ENCODE data around the gene DNAH17. TPM values are rescaled to one million over a fixed set of nuclear protein-coding genes. Genes with fewer than 3 reads are reported as not detected.

DNAH17 gene
- total RNA-seq, 1 donor from 2014 or later, result under 0.01 TPM

DNA sequence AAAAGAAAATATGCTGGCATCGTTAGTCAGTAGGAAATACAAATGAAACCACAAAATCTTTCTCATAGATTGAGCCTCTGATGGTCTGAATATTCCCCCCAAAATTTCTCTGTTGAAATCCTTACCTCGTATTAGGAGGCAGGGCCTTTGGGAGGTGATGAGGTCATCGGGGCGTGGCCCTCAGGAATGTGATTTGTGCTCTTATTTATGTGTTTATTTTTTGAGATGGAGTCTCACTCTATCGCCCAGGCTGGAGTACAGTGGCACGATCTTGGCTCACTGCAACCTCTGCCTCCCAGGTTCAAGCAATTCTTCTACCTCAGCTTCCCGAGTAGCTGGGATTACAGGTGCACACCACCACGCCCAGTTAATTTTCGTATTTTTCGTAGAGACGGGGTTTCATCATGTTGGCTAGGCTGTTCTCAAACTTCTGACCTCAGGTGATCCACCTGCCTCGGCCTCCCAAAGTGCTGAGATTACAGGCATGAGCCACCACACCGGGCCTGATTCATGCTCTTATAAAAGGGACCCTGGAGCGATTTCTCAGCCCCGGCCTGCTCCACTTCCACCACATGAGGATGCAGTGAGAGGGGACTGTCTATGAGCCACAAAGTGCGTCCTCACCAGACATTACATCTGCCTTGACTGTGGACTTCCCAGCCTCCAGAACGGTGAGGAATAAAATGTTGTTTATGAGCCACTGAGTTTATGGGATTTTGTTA is 53.1 kb downstream of the DNAH17 start:
- H3K4me3 ChIP-seq (ENCODE audit: low read depth, low read length), result no peak overlapping the region
- DNase-seq (ENCODE audit: low read depth), result no peak
- H3K36me3 ChIP-seq (ENCODE audit: control insufficient read depth, insufficient read depth, low read length), result no peaks in the 10 kb centered on the region
- peaks cover 4% of the 10 kb centered on the region for H3K27me3 ChIP-seq (ENCODE audit: control insufficient read depth, insufficient read depth, low read length)
- FAIRE-seq, result no peak
- no peak for TF ChIP-seq CTCF (IDR thresholded peaks at IDR 0.05; ENCODE audit: insufficient read depth, low read length, severe bottlenecking)

DNA sequence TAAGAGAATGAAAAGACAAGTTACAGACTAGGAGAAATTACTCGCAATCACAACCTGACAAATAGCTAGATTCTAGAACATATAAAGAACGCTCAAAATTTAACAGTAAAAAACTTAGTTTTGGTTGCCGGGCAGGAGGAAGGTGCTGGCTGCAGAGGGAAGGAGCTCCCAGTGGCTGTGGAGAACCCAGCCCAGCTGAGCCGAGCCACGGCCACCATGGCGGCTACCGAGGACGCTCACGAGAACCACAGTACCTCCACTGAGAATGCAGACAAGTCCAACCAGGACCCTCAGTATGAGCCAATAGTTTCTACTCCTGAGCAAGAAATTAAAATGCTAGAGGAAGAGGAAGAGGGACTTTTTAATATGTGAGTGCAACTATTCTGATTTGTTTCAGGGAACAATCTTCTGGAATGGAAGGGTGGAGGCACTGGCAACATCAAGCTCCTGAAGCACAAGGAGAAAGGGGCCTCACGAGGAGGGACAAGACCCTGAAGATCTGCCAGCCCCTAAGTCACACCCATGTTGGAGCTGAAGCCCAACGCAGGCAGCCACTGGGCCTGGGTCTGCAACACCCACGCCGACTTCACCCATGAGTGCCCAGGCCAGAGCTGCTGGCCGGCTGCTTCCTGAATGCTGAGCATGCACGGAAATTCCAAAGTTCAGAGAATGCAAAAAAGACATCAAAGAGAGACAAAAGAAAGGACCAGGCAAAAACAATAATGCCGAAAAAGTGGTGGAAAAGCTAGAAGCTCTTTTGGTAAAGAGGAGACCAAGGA is 55.0 kb downstream of the DNAH17 start:
- no peaks in the 10 kb centered on the region for H3K36me3 ChIP-seq (ENCODE audit: control insufficient read depth, insufficient read depth, low read length)
- no peak for DNase-seq (ENCODE audit: low read depth)
- no peak for FAIRE-seq
- no peak overlapping the region for H3K4me3 ChIP-seq (ENCODE audit: low read depth, low read length)
- peaks cover 2% of the 10 kb centered on the region for H3K27me3 ChIP-seq (ENCODE audit: control insufficient read depth, insufficient read depth, low read length)
- no peak for TF ChIP-seq CTCF (IDR thresholded peaks at IDR 0.05; ENCODE audit: insufficient read depth, low read length, severe bottlenecking)

- H3K27me3 ChIP-seq (ENCODE audit: control insufficient read depth, insufficient read depth, low read length), result peaks cover 4% of the 10 kb centered on the region
- H3K4me3 ChIP-seq (ENCODE audit: low read depth, low read length), result no peak overlapping the region
- DNase-seq (ENCODE audit: low read depth) (no peak), FAIRE-seq (no peak)
- H3K36me3 ChIP-seq (ENCODE audit: control insufficient read depth, insufficient read depth, low read length), result no peaks in the 10 kb centered on the region
- no peak for TF ChIP-seq CTCF (IDR thresholded peaks at IDR 0.05; ENCODE audit: insufficient read depth, low read length, severe bottlenecking)
Measured at GRCh38 chr17:78517421-78517820, 59.8 kb downstream of the DNAH17 start.

- Histone ChIP-seq H3K36me3 (ENCODE audit: control insufficient read depth, insufficient read depth, low read length) (no peaks in the 10 kb centered on the region), H3K4me3 (ENCODE audit: low read depth, low read length) (no peak overlapping the region), H3K27me3 (ENCODE audit: control insufficient read depth, insufficient read depth, low read length) (peaks cover 6% of the 10 kb centered on the region)
- no peak for DNase-seq (ENCODE audit: low read depth)
- no peak for FAIRE-seq
- no peak for TF ChIP-seq CTCF (IDR thresholded peaks at IDR 0.05; ENCODE audit: insufficient read depth, low read length, severe bottlenecking)
Measured at GRCh38 chr17:78515480-78515879, 61.7 kb downstream of the DNAH17 start.

GRCh38 chr17:78514521-78514920 is 62.7 kb downstream of the DNAH17 start:
- no peak for FAIRE-seq
- no peak for DNase-seq (ENCODE audit: low read depth)
- H3K4me3 ChIP-seq (ENCODE audit: low read depth, low read length), result no peak overlapping the region
- H3K36me3 ChIP-seq (ENCODE audit: control insufficient read depth, insufficient read depth, low read length), result no peaks in the 10 kb centered on the region
- peaks cover 6% of the 10 kb centered on the region for H3K27me3 ChIP-seq (ENCODE audit: control insufficient read depth, insufficient read depth, low read length)
- no peak for TF ChIP-seq CTCF (IDR thresholded peaks at IDR 0.05; ENCODE audit: insufficient read depth, low read length, severe bottlenecking)

All from bronchial epithelial cell (primary cell).